T1000 (cell line): Measurements from ENCODE around the gene LY6G5C.

Experiments
- DNase-seq: peaks from one replicate; lab custom pipeline; 2025; ENCODE audit warnings: mixed read lengths; lab: John Stamatoyannopoulos, UW

LY6G5C gene

GRCh38 chr6:31641370-31641769, 39.5 kb downstream of the LY6G5C start:
- no peak for DNase-seq

DNA sequence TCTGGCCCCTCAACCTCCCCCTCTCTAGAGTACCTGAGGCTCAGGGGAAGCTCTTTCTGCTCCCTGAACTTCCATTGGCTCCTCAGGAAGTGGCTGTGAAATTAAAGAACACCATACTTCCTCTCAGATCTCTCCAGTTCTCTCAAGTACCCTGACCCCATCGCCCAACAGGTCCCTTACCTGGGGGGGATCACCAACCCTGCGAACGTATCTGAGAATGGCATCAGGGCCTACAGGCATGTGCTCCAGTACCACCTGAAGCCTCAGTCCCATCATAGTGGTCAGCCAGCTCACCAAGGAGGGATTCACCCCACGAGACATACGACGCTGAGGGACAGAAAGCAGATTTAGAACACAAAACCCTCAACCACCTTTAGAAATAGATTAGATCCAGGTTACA, 40.3 kb downstream of the LY6G5C start:
- no peak for DNase-seq

- no peak for DNase-seq
These were observed 41.4 kb downstream of the LY6G5C start for GRCh38 chr6:31639449-31639861.

GRCh38 chr6:31639043-31639442, 41.8 kb downstream of the LY6G5C start:
- no peak for DNase-seq

DNA sequence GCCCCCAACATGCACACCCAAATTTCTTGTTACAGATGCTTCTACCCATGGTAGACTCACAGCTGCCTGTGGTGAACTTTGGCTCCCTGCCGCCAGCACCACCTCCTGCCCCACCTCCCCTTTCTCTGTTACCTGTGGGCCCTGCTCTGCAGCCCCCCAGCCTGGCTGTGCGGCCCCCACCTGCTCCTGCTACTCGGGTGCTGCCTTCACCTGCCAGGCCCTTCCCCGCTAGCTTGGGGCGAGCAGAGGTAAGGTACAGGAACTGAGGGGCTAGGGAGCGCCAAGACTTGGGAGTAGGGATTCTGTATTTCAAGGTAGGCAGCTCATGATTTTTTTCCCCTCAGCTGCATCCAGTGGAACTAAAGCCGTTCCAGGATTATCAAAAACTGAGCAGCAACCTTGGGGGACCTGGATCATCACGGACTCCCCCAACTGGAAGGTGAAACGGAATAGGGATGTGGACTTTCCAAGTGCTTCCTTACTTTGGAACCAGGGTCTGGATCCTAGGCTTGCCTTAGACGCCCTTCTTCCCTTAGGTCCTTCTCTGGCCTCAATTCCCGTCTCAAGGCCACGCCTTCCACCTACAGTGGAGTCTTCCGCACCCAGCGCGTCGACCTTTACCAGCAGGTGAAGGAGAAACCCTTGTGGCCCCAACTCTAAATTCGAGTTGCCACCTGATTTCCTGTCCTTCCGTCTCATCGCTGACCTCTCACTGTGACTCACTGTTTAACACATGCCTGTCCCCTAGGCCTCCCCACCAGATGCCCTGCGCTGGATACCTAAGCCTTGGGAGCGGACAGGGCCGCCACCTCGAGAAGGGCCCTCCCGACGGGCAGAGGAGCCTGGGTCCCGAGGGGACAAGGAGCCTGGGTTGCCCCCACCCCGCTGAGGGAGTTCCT, 43.9 kb downstream of the LY6G5C start:
- DNase-seq: no peak

- DNase-seq: no peak
These were observed 45.8 kb downstream of the LY6G5C start for GRCh38 chr6:31634969-31635575.

DNA sequence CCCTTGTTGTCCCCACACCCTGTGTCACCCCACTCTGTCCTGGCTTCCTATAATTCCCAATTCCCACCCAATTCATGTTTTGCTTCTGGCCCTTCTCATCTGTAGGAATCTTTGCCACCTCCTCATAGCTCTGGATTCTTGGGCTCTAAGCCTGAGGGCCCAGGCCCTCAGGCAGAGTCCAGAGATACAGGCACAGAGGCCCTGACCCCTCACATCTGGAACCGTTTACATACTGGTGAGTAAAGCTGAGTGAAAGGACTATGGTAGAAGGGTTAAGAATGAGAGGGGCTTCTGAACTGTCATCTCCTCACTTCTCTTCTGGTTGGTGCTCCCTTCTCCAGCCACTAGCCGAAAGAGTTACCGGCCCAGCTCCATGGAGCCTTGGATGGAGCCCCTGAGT, 46.7 kb downstream of the LY6G5C start:
- no peak for DNase-seq

DNA sequence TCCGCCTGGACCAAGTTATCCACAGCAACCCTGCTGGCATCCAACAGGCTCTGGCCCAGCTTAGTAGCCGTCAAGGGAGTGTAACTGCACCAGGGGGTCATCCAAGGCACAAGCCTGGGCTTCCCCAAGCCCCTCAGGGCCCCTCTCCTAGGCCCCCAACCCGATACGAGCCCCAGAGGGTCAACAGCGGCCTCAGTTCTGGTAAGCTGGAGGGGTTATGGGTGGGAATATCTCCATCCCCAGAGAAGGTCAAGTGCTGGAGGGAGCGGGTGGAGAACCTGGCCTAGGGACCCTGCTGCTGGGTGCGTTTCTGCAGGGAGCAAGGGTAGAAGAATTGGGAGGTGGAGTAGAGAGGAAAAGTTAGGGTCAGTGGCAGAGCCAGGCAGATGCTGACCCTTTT, 47.4 kb downstream of the LY6G5C start:
- DNase-seq: no peak

DNA sequence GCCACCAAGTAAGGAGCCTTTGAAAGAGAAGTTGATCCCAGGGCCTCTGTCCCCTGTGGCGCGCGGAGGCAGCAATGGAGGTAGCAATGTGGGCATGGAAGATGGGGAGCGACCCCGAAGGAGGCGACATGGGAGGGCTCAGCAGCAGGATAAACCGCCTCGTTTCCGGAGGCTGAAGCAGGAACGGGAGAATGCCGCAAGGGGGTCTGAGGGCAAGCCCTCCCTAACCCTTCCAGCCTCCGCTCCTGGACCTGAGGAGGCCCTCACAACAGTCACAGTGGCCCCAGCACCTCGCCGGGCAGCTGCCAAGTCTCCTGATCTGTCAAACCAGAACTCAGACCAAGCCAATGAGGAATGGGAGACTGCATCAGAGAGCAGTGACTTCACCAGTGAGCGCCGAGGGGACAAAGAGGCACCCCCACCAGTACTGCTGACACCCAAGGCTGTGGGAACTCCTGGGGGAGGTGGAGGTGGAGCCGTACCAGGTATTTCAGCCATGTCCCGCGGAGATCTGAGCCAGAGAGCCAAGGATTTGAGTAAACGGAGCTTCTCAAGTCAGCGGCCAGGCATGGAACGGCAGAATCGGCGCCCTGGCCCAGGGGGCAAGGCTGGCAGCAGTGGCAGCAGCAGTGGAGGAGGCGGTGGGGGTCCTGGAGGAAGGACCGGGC, 48.5 kb downstream of the LY6G5C start:
- no peak for DNase-seq

DNA sequence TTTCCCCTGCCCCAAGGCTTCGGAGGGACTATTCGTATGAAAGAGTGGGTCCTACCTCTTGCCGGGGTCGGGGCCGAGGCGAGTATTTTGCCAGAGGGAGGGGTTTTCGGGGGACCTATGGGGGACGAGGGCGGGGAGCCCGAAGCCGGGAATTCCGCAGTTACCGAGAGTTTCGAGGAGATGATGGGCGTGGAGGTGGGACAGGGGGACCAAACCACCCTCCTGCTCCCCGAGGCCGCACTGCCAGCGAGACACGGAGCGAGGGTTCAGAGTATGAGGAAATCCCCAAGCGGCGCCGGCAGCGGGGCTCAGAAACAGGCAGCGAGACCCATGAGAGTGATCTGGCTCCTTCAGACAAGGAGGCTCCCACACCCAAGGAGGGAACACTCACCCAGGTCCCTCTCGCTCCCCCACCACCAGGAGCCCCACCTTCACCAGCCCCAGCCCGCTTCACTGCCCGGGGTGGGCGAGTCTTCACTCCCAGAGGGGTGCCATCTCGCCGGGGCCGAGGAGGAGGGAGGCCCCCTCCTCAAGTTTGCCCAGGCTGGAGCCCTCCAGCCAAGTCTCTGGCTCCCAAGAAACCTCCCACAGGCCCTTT, 49.1 kb downstream of the LY6G5C start:
- DNase-seq: no peak

- no peak for DNase-seq
These were observed 49.7 kb downstream of the LY6G5C start for GRCh38 chr6:31631209-31631608.

- no peak for DNase-seq
These were observed 50.5 kb downstream of the LY6G5C start for GRCh38 chr6:31630177-31630934.

DNA sequence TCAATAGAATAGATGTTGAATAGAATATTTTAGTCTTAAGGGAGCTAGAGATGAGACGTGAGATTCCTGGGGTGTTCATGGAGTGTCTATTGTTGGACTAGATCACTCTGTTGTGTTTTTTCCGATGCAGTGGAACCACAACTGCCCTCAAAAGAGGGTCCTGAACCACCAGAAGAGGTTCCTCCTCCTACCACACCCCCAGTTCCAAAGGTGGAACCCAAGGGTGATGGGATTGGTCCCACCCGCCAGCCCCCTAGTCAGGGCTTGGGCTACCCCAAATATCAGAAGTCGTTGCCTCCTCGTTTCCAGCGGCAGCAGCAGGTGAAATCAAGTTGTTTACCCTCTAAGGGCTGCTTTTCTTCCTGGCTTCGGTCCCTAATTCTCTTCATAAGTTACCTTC, 51.9 kb downstream of the LY6G5C start:
- DNase-seq: no peak

- no peak for DNase-seq
These were observed 53.1 kb downstream of the LY6G5C start for GRCh38 chr6:31627690-31628287.

DNA sequence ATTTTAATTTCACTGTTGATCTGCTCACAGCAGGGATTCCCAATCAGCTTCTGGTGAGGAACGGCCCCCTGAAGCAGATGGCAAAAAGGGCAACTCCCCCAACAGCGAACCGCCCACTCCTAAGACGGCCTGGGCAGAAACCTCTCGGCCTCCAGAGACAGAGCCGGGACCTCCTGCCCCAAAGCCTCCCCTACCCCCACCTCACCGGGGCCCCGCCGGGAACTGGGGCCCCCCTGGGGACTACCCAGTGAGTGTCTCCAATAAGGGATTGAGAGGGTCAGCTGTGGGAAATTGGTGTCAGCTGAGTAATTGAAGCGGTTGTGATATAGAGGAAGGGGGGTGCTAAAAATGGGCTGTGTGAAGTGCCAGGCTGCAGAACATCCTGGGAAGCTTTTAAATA, 53.9 kb downstream of the LY6G5C start:
- no peak for DNase-seq
